GM21526 (cell line): ENCODE data around the gene HMMR.
"Not testable (repeated sequence)": the region's sequence is repeated elsewhere in the genome, so short reads cannot be mapped to it uniquely, and the experiment has no call there.

Experiments used
- ATAC-seq: cut with Tn5 transposase; IDR thresholded peaks from one replicate; pipeline ENCODE4 v1.9.1; 2021; ENCODE audit warnings: moderate library complexity; ENCODE audit not compliant: unreplicated experiment, low FRiP score

The HMMR gene, protein sequence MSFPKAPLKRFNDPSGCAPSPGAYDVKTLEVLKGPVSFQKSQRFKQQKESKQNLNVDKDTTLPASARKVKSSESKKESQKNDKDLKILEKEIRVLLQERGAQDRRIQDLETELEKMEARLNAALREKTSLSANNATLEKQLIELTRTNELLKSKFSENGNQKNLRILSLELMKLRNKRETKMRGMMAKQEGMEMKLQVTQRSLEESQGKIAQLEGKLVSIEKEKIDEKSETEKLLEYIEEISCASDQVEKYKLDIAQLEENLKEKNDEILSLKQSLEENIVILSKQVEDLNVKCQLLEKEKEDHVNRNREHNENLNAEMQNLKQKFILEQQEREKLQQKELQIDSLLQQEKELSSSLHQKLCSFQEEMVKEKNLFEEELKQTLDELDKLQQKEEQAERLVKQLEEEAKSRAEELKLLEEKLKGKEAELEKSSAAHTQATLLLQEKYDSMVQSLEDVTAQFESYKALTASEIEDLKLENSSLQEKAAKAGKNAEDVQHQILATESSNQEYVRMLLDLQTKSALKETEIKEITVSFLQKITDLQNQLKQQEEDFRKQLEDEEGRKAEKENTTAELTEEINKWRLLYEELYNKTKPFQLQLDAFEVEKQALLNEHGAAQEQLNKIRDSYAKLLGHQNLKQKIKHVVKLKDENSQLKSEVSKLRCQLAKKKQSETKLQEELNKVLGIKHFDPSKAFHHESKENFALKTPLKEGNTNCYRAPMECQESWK

GRCh38 chr5:163460562-163461171, at the start of gene HMMR:
Gene HMMR, plus strand, starts transcription at chr5:163460632. Its CDS starts 61 bp downstream, at chr5:163460693.
- no peak for ATAC-seq

DNA sequence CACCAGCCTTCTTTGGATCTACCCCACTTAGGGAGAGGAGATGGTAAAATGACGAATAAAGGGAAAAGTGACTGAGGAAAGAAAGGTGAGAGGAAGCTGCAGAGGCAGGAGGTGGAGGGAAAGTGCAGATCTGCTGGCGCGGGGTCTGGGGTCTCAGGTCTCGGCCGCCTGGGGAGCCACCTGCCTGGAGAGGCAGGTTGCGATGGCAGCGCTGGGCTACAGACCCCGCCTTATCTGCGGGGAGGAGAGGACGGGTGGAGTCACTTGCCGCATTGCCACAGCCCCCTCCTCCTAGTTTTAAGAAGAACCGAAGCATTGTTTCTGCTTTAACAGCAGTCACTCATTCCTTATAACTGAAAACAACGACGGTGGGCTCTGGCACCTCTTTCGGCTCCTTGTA, 44.8 kb upstream of the HMMR start:
- not testable (repeated sequence) for ATAC-seq

GRCh38 chr5:163424836-163425235, 35.6 kb upstream of the HMMR start:
- ATAC-seq = no peak

DNA sequence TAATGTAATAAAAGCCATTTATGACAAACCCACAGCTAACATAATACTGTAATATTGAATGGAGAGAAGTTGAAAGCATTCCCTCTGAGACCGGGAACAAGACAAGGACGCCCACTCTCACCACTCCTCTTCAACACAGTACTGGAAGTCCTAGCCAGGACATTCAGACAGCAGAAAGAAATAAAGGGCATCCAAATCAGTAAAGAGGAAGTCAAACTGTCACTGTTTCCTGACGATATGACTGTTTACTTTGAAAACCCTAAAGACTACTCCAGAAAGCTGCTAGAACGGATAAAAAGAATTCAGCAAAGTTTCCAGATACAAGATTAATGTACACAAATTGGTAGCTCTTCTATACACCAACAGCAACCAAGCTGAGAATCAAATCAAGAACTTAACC, 34.3 kb upstream of the HMMR start:
- not testable (repeated sequence) for ATAC-seq

- no peak for ATAC-seq
Observed at GRCh38 chr5:163432544-163432943, 27.9 kb upstream of the HMMR start.

GRCh38 chr5:163433271-163433670, 27.2 kb upstream of the HMMR start:
- no peak for ATAC-seq

DNA sequence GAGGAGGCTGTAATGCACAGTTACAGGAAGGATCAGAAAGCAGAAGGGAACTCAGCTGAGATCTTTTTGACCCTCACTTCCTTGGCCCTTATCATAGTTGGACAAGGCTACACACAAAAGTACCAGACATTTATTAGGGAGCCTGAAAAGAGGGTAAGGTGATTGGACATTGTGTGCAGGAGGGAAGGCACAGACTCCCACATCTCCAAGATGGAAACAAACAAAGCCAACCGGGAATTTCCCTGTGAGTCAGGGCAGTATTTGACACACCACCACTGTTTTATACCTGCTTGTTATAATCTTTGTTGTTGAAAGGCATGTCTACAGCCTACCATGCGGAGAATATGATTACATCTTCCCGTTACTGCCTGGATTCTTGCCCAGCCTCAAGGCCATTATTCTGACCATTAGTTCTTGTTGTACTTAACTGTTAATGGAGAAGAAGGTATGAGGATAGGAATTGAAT, 26.0 kb upstream of the HMMR start:
- ATAC-seq = no peak

DNA sequence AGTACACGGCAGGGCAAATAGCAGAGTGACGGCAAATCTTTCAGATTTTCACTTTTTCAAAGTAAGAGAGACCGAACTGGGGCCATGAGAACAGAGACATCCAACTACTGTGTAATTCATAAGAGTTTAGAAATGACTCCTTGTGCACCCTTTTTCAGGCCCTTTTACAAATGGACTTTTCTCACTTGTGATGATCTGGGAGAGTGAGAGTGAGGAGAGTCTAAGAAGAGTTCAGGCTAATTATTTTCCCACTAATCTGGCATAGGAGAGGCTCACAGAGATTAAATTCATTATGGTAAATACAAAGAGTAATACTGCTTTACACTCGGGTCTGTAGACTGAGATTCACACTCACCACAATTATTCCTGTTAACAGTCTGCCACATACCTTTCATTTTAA, 23.9 kb upstream of the HMMR start:
- no peak for ATAC-seq

- ATAC-seq = no peak
Observed at GRCh38 chr5:163437011-163437308, 23.5 kb upstream of the HMMR start.

- ATAC-seq = peak; percentile 98
Observed at GRCh38 chr5:163437309-163438182, 22.9 kb upstream of the HMMR start, which contains the start of gene CCNG1. Gene CCNG1, plus strand, starts transcription at chr5:163437595. Its CDS starts 1,662 bp downstream, at chr5:163439257.

DNA sequence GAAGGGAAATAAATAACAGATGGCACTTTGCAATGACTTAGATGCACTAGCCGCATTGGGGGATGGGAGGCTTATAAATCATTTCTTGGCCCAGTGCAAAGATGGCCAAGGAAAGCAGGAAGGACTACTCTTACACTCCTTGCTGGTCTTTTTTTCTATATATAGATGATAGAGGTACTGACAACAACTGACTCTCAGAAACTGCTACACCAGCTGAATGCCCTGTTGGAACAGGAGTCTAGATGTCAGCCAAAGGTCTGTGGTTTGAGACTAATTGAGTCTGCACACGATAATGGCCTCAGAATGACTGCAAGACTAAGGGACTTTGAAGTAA, 21.4 kb upstream of the HMMR start:
- ATAC-seq = no peak

- no peak for ATAC-seq
Observed at GRCh38 chr5:163440954-163441353, 19.5 kb upstream of the HMMR start.

DNA sequence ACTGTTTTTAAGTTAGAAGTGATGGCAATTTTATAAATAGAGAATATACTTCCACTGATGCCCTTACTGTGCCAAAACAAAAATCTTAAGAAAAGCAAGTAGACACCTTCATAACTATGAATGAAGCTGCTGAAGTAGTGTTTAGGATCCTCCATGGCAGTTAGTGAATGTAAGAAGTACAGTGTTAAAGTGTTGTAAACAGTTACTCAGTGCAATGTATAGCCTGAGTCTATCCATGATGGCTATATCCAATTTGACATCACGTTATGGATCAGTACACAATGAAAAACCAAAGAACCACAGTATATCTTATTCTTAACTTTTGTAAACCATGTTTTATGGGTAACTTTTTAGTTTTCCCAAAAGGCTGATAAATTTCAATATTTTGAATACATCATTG, 15.9 kb upstream of the HMMR start:
- no peak for ATAC-seq

GRCh38 chr5:163445345-163445744, 15.1 kb upstream of the HMMR start:
- ATAC-seq = no peak

GRCh38 chr5:163447191-163447590, 13.2 kb upstream of the HMMR start:
- no peak for ATAC-seq

GRCh38 chr5:163447875-163448274, 12.6 kb upstream of the HMMR start:
- no peak for ATAC-seq

DNA sequence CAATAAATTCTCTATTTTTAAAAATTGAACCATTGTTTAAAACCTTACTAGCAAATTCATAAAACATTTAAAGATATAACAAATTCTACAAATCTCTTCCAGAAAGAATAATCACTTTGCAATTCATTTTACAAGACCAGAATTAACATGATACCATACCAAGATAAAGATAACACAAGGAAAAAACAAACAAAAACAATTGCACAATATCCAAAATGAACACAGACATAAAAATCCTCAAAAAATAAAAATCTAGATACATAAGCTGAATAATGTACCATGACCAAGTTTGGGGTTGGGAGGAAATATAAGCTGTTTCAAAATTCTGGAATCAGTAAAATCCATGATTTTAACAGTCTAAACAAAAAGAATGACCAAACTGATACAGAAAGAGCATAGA, 11.9 kb upstream of the HMMR start:
- no peak for ATAC-seq

DNA sequence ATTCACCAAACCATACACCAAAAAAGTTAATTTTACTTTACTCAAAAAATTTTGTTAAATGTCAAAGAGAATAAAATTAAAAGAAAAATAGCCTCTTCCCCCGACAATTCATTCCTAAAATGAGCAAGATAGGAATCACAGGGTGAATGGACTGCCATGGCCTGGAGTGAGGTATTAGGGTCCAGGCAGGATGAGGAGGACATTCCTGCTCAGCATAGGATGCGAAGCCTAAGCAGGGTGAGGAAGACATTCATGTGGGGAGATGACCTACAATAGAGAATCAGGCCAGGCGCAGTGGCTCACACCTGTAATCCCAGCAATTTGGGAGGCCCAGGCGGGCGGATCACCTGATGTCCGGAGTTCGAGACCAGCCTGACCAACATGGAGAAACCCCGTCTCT, 8.9 kb upstream of the HMMR start:
- no peak for ATAC-seq

- no peak for ATAC-seq
Observed at GRCh38 chr5:163453705-163454104, 6.7 kb upstream of the HMMR start.

DNA sequence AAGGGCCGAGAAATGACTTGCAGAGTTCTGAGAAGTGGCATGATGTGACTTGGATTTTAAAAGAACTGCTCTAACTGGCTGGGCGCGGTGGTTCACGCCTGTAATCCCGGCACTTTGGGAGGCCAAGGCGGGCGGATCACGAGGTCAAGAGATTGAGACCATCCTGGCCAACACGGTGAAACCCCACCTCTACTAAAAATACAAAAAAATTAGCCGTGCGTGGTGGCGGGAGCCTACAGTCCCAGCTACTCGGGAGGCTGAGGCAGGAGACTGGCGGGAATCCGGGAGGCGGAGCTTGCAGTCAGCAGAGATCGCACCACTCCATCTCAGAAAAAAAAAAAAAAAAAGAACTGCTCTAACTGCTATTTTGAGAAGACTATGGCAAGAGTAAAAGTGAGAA, 5.0 kb upstream of the HMMR start:
- not testable (repeated sequence) for ATAC-seq
